Mucosa of stomach (tissue), 1 donor: ENCODE results near the gene GAGE12G.

Source experiments
- H3K27me3 ChIP-seq: one replicate; pipeline ENCODE4 v1.7.0; 2013; ENCODE audit warnings: mild to moderate bottlenecking, low read length; ENCODE audit not compliant: control insufficient read depth, insufficient read depth
- H3K36me3 ChIP-seq: one replicate; pipeline ENCODE4 v1.7.0; 2013; ENCODE audit warnings: low read length; ENCODE audit not compliant: control insufficient read depth, insufficient read depth
- H3K4me1 ChIP-seq: one replicate; pipeline ENCODE4 v1.7.0; 2013; ENCODE audit warnings: mild to moderate bottlenecking, low read length; ENCODE audit not compliant: control insufficient read depth, insufficient read depth
- H3K4me3 ChIP-seq: one replicate; pipeline ENCODE4 v1.7.0; 2013; ENCODE audit warnings: low read length
- H3K9ac ChIP-seq: one replicate; pipeline ENCODE4 v1.7.0; 2013; ENCODE audit warnings: mild to moderate bottlenecking, low read length, moderate library complexity
- H3K9me3 ChIP-seq: one replicate; pipeline ENCODE4 v1.7.0; 2013; ENCODE audit warnings: mild to moderate bottlenecking, low read length, moderate library complexity; ENCODE audit not compliant: control insufficient read depth
- donor health status: Pancreatic carcinoma.

Gene GAGE12G

GRCh38 chrX:49610718-49611310, 40.6 kb downstream of the GAGE12G start:
- H3K9ac ChIP-seq = no peak overlapping the region
- H3K4me1 ChIP-seq = no peaks in the 10 kb centered on the region
- no peak overlapping the region for H3K4me3 ChIP-seq
- H3K9me3 ChIP-seq = no peaks in the 10 kb centered on the region
- H3K36me3 ChIP-seq = no peaks in the 10 kb centered on the region
- no peaks in the 10 kb centered on the region for H3K27me3 ChIP-seq

GRCh38 chrX:49618574-49618973, 48.4 kb downstream of the GAGE12G start:
- Histone ChIP-seq H3K9me3 (no peaks in the 10 kb centered on the region), H3K9ac (no peak overlapping the region), H3K4me3 (no peak overlapping the region), H3K27me3 (no peaks in the 10 kb centered on the region), H3K36me3 (no peaks in the 10 kb centered on the region), H3K4me1 (no peaks in the 10 kb centered on the region)
